Ectodermal cell (in vitro differentiated cells): ENCODE measurements around the gene N4BP2L1.

Source experiments
- H3K27ac ChIP-seq: 2 replicates; pipeline ENCODE4 v1.7.0; 2013; ENCODE audit warnings: mild to moderate bottlenecking, low read depth, low read length; ENCODE audit not compliant: insufficient read depth, poor library complexity, severe bottlenecking
- H3K27me3 ChIP-seq: 2 replicates; pipeline ENCODE4 v1.7.0; 2013; ENCODE audit warnings: mild to moderate bottlenecking, low read length; ENCODE audit not compliant: insufficient read depth, control insufficient read depth, poor library complexity, severe bottlenecking
- H3K36me3 ChIP-seq: one replicate; pipeline ENCODE4 v1.7.0; 2013; ENCODE audit warnings: low read length; ENCODE audit not compliant: control insufficient read depth, insufficient read depth
- H3K4me1 ChIP-seq: one replicate; pipeline ENCODE4 v1.7.0; 2013; ENCODE audit warnings: low read length; ENCODE audit not compliant: control insufficient read depth, insufficient read depth
- H3K4me3 ChIP-seq: 2 replicates; pipeline ENCODE4 v1.7.0; 2013; ENCODE audit warnings: low read depth, low read length, control low read depth; ENCODE audit not compliant: insufficient read depth
- H3K9me3 ChIP-seq: 2 replicates; pipeline ENCODE4 v1.7.0; 2013; ENCODE audit warnings: mild to moderate bottlenecking, low read length, moderate library complexity; ENCODE audit not compliant: control insufficient read depth
- WGBS, 2 experiments: methylation state at CpG; one replicate each; pipeline ENCODE4 v1.1.7; 2013; ENCODE audit warnings: missing lambda C conversion rate in 2 of 2; 5-methylcytosine and 5-hydroxymethylcytosine counted together

The N4BP2L1 gene

DNA sequence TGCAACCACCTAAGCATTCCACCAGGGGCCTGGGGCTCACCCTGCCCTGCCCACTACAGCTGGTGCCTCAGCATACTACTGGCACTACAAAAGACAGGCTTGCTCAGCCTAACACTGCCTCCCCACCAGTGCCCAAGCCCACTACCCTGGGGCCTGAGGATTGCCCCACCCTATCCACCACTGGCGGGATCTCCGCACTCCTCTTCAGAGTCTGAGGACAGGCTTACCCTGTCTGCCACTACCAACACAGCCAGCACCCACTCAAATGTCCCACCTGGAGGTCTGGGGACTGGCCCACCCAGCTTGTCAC, 27.6 kb upstream of the N4BP2L1 start:
- H3K36me3 ChIP-seq = no peaks in the 10 kb centered on the region

DNA sequence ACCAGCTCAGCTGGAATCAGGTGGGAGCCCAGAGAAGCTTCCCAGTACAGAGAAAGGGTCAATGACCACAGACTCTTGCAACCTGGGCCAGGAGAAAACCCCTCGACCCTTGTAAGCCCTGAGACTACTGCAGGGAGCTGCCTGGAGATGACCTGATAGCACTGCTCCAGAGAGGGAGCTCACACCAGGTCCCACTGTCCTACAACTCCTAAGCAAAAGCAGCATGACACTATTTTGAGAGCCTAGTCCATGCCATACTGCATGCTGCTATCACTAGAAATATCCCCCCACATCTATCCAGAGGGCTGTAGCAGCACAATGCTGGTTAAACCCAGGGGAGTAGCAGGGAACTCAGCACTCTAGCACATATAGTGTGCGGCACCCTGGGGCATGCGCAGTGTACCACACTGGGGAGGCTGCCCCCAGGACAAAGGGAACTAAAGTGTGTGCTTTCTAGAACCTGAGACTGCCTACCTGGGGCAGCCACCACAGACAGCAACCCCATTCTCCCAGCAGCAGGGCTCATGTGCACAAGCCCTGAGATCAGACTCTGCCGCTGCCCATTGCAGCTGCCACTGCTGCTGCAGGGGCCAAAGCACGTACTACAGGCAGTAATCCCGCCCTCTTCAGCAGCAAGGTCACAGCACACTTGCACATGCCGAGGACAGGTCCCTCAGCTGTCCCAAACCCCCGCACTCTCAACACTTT, 27.1 kb upstream of the N4BP2L1 start:
- Histone ChIP-seq H3K27me3 (no peaks in the 10 kb centered on the region), H3K4me3 (no peak overlapping the region), H3K4me1 (no peaks in the 10 kb centered on the region), H3K9me3 (no peaks in the 10 kb centered on the region), H3K27ac (no peak overlapping the region), H3K36me3 (no peaks in the 10 kb centered on the region)
- WGBS, 2 experiments = 86 to 89% methylated on average over 8 of the region's 8 CpGs

More for the DNA sequence above, 27.6 kb upstream of the N4BP2L1 start:
- no peak overlapping the region for H3K27ac ChIP-seq
- H3K27me3 ChIP-seq = no peaks in the 10 kb centered on the region
- no peaks in the 10 kb centered on the region for H3K9me3 ChIP-seq
- WGBS, 2 experiments = 95 to 98% methylated on average over 2 of the region's 2 CpGs
- H3K4me3 ChIP-seq = no peak overlapping the region
- no peaks in the 10 kb centered on the region for H3K4me1 ChIP-seq

DNA sequence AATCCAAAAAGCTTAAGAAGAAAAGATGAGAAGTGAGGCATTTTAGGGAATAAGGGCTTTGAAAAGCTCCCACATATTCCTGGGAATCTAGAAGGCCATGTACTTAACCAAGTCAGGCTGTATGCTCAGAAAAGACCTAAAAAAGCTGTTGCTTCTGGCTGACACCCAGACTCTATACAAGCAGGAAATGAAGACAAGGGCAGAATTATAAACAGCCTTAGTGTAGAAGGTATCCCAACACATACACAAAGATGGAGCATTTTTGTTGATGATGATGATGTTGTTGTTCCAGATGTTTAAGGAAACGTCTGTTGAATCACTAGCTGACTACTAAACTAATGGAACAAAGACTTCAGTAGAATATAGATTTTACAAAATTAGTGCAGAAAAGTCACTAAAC, 26.1 kb upstream of the N4BP2L1 start:
- H3K27me3 ChIP-seq = no peaks in the 10 kb centered on the region
- no peaks in the 10 kb centered on the region for H3K36me3 ChIP-seq
- H3K4me3 ChIP-seq = no peak overlapping the region
- no peaks in the 10 kb centered on the region for H3K4me1 ChIP-seq
- no CpG with 5 or more reads among the region's 1 CpG for WGBS, 2 experiments
- no peaks in the 10 kb centered on the region for H3K9me3 ChIP-seq
- no peak overlapping the region for H3K27ac ChIP-seq

DNA sequence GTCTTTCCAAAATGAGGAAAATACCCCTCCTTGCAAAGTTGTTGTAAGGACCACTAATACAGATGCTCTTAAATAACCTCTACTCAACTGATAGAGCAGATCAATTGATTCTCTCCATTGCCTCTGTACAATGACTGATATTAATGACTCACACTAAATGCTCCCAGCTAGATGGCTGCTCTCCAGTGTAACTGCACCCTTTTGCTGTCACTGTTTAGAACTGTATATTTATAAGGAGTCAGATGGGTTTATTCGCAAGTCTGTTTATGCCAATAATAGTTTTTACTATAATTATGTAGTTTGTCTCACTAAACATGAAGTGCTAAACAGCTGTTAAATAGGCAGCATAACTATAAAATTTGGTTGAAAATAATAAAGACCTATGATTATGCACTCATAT, 21.0 kb upstream of the N4BP2L1 start:
- H3K4me1 ChIP-seq = no peaks in the 10 kb centered on the region
- no peaks in the 10 kb centered on the region for H3K36me3 ChIP-seq
- WGBS, 2 experiments = no CpG with 5 or more reads among the region's 1 CpG
- H3K27ac ChIP-seq = no peak overlapping the region
- H3K4me3 ChIP-seq = no peak overlapping the region
- H3K27me3 ChIP-seq = no peaks in the 10 kb centered on the region
- no peaks in the 10 kb centered on the region for H3K9me3 ChIP-seq

DNA sequence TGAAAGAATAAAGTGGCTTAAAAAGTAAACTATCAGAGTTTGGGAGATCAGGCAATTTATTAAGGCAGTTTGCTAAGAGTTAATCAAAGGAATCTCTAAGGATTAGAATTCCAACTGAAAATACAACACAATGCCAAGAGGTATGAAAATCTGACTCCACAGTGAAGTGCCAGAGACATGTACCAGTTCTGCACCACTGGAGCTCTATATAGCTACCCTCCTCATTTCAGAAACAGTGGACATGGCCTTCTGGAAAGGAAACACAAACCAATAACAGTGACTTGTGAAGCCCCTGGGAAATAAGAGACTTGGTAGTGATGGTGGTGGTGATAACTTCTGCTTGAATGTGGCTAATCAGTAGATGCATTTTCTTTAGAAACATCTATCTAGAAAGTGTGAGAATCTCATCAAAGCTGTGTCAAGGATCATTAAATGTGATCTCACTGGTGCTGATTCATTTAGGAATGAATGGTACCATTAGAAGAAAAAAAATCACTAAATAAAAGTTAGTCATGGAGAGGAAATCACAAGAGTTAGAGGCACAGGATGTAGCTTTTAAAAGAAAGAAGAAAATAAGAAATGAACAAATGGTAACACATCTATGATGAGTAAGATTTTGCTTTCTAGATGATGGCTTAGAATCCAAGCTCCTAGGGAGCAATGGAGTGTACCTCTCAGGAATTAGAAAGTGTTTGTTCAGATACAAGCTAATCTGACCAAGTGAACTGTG, 20.1 kb upstream of the N4BP2L1 start:
- no peaks in the 10 kb centered on the region for H3K9me3 ChIP-seq
- H3K27me3 ChIP-seq = no peaks in the 10 kb centered on the region
- H3K36me3 ChIP-seq = no peaks in the 10 kb centered on the region
- H3K4me3 ChIP-seq = no peak overlapping the region
- no peaks in the 10 kb centered on the region for H3K4me1 ChIP-seq
- H3K27ac ChIP-seq = no peak overlapping the region

DNA sequence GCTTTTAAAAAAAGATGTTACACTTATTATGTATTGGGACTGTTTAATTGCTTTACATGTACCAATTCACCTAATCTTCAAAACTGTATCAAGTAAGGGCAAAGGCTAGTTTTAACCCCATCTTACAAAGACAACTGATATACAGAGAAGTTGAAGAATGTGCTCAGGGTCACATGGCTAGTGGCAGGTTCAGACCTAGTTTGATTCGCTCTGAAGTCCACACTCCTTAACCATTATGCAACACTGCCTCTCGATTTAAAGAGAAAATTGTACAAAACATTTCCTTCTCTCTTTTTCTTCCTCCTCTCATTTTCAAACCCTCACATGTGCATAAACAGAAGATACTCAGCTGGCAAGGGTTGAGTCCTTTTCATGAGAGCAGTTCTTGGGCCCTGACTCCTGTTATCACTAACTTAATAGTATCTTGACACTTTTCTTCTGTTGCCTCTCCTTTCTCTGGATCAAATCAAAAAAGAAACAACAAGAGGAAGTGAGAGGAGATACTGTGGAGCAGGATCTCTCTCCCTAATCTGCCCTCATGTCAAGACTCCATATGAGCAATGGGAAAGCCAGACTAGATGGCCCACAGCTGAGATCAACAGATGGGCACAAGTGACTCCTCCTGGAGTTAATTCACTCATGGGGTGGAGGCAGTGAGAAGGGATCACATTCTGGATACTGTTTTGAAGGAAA, 19.0 kb upstream of the N4BP2L1 start:
- no peak overlapping the region for H3K4me3 ChIP-seq
- H3K36me3 ChIP-seq = no peaks in the 10 kb centered on the region
- H3K4me1 ChIP-seq = no peaks in the 10 kb centered on the region
- WGBS, 2 experiments = 93 to 95% methylated on average over 2 of the region's 2 CpGs
- H3K9me3 ChIP-seq = no peaks in the 10 kb centered on the region
- no peaks in the 10 kb centered on the region for H3K27me3 ChIP-seq
- H3K27ac ChIP-seq = no peak overlapping the region

DNA sequence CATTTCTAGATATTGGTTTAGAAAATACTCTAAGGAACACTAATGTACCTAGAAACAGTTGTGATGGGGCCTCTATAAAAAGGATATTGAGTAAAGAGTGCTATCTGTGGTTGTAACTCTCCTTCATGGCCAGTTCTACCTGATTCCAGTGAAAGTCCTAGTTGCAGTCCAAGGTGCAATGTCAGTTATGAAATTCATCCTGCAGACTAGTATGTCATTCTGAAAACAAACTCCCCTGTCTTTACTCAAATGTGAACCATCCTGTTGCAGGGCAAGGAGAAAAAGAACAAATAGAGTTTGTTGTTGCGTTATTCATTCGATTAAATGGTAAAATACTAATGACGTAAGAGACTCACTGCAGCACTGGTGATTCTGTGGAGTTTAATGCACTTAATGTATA, 18.3 kb upstream of the N4BP2L1 start:
- Histone ChIP-seq H3K36me3 (no peaks in the 10 kb centered on the region), H3K4me3 (no peak overlapping the region), H3K27me3 (no peaks in the 10 kb centered on the region), H3K4me1 (no peaks in the 10 kb centered on the region), H3K27ac (no peak overlapping the region), H3K9me3 (no peaks in the 10 kb centered on the region)
- WGBS, 2 experiments = 93 to 97% methylated on average over 3 of the region's 3 CpGs

DNA sequence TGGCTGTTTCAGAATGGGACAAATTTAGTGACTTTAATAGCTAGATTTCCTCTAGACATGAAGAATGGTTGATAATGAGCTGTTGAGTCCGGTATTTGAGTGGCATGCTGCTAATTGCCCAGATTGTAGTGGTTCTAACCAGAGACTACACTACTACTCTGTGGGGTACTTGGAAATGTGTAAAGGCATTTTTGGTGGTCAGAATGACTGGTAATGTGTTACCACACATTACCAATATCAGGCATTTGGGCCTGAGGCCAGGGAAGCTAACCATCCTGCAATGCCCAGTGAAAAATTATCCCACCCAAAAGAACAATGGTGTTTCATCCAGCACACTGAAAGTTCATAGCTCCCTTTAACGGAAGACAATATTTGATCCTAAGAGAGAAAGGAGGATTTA, 17.5 kb upstream of the N4BP2L1 start:
- Histone ChIP-seq H3K4me3 (no peak overlapping the region), H3K9me3 (no peaks in the 10 kb centered on the region), H3K4me1 (no peaks in the 10 kb centered on the region), H3K27ac (no peak overlapping the region), H3K27me3 (no peaks in the 10 kb centered on the region), H3K36me3 (no peaks in the 10 kb centered on the region)
- WGBS, 2 experiments = 92 to 98% methylated on average over 2 of the region's 2 CpGs

DNA sequence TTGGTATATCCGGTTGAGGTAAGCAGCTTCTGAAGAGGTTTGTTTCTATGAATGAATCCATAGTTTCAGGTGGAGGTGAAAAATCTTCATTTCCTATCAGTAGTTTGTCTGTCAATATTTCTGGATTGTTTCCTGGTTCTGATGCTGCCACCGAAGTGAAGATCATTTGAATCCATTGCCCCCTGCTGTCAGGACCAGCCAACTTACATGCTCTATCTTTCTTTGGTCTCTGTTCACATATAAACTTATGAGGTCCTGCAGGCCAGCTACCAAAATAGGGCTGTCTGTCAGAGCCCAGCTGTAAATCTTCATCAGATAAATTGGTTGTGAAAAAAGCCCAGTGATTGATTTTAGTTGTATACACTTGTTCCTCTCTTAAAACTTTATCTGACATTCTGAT, 15.2 kb upstream of the N4BP2L1 start:
- no peaks in the 10 kb centered on the region for H3K27me3 ChIP-seq
- 85 to 99% methylated on average over 2 of the region's 2 CpGs for WGBS, 2 experiments
- no peak overlapping the region for H3K27ac ChIP-seq

DNA sequence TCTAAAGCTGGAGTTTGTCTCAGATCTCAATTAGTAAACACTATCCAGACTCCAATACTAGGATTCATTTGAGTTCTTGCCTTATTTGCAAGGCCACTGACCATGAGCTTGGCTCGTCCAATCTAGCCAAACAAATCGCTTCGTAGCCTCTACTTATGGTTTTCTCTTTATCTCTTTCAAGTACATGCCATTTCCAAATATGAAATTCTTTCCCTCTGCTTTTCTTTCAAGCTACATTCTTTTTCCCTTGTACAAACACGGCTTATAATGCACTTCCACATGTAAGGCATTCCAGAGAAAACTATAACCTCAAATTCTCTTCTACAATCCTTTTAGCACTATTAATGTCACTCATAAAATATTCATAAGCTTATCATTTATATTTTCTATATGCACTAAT, 10.9 kb upstream of the N4BP2L1 start:
- H3K27ac ChIP-seq = no peak overlapping the region
- no peaks in the 10 kb centered on the region for H3K27me3 ChIP-seq
- H3K36me3 ChIP-seq = no peaks in the 10 kb centered on the region
- H3K4me3 ChIP-seq = no peak overlapping the region
- 92 to 95% methylated on average over 4 of the region's 4 CpGs for WGBS, 2 experiments
- no peaks in the 10 kb centered on the region for H3K9me3 ChIP-seq
- no peaks in the 10 kb centered on the region for H3K4me1 ChIP-seq

More for the DNA sequence above, 15.2 kb upstream of the N4BP2L1 start:
- no peaks in the 10 kb centered on the region for H3K36me3 ChIP-seq
- H3K4me3 ChIP-seq = no peak overlapping the region
- no peaks in the 10 kb centered on the region for H3K4me1 ChIP-seq
- H3K9me3 ChIP-seq = no peaks in the 10 kb centered on the region
